ENCODE results near the gene MARK3. TPM values are rescaled to one million over a fixed set of nuclear protein-coding genes. Genes with fewer than 3 reads are reported as not detected.

Gene MARK3
- total and polyA plus RNA-seq, 5 experiments from 2014 or later: 26.8 to 128 (median 36.5) TPM

DNA sequence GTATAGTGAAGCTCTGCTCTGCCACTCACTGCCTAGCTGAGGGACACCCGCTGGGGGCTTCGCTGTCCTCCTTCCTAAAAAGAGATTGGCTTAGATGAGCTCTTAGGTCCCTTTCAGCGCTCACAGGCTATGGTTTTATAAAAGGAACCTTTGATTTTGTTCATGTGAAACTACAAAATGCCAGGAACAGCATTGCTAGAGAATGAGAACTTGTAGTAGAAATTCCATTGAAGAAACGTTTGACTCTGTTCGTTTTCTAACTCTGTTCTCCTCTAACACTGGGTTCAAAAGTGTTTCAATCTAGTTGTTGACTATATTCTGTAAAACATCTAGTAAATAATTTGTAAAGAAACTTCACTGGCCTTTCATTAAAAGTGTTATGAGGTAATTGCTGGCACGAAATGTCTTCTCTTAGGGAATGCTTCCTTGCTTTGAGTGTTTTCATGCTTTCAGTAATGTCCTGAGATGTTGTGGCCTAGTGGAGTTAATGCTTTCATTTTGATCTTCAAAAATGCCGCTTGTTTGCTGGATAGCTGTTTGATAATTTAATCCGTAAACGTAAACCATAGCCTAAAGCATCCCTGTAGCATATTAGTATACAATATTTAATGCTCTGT lies 1.6 kb downstream of the MARK3 start:
- Mint-ChIP-seq H3K9me3 (no peaks in the 10 kb centered on the region), H3K27me3 (peaks cover 0 to 5% (median 1%) of the 10 kb centered on the region in 5 donors), H3K27ac (peak overlapping the region; percentile 89 to 98 (median 94)), H3K4me3 (peak overlapping the region; percentile 92 to 99 (median 96)), H3K4me1 (peaks cover 10 to 65% (median 44%) of the 10 kb centered on the region in 4 donors), H3K36me3 (peaks cover 0 to 6% (median 0%) of the 10 kb centered on the region in 3 donors)
- POLR2A ChIA-PET: interaction anchor here (1.5 kb wide), 1 partner anchor 53 kb away, joined by 5 read pairs; the partner anchor contains the start of gene EIF5
- no peak for ATAC-seq
- DNase-seq: peak in 1 of 10 donors; percentile 12

DNA sequence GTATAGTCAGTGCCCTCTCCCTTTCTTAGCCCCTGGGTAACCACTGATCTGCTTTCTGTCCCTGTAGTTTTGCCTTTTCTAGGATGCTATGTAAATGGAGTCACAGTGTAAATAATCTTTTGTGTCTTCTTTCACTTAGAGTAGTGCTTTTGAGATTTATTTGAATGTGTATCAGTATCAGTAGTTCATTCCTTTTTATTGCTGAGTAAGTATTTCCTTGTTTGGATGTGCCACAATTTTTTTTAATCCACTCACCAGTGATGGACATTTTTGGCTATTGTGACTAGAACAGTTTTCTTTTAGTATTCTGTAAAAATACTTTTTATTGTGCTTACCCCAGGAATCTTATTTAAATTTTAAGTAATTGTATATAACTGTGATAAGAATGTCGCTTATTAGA lies 3.4 kb downstream of the MARK3 start:
- peak overlapping the region in 7 of 10 donors; percentile 24 to 79 (median 53) for H3K27ac Mint-ChIP-seq
- peaks cover 0 to 6% (median 0%) of the 10 kb centered on the region in 3 donors for H3K36me3 Mint-ChIP-seq
- no peaks in the 10 kb centered on the region for H3K27me3 Mint-ChIP-seq
- no peaks in the 10 kb centered on the region for H3K9me3 Mint-ChIP-seq
- POLR2A ChIA-PET: interaction anchor here (1.3 to 2.3 kb wide), 3 partner anchors 12 to 55 kb away, joined by 4 to 8 read pairs (median 6); partner anchors contain the start of gene EIF5
- peaks cover 10 to 73% (median 50%) of the 10 kb centered on the region in 4 donors for H3K4me1 Mint-ChIP-seq
- DNase-seq (no peak), ATAC-seq (no peak)
- H3K4me3 Mint-ChIP-seq: peak overlapping the region in 9 of 10 donors; percentile 64 to 94 (median 76)

DNA sequence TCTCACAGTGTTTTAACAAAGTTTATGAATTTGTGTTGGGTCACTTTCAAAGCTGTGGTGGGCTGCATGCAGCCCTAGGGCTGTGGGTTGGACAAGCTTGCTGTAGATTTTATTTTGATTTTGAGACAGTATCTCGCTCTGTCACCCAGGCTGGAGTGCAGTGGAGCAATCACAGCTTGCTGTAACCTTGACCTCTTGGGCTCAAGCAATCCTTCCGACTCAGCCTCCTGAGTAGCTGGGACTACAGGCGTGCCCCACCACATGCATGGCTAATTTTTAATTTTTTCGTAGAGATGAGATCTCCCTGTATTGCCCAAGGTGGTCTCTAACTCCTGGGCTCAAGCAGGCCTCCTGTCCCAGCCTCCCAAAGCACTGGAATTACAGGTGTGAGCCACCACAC lies 5.4 kb downstream of the MARK3 start:
- ATAC-seq: no peak
- Mint-ChIP-seq H3K27me3 (no peaks in the 10 kb centered on the region), H3K9me3 (no peaks in the 10 kb centered on the region), H3K4me1 (peaks cover 22 to 82% (median 59%) of the 10 kb centered on the region in 4 donors), H3K27ac (peak overlapping the region in 7 of 10 donors; percentile 40 to 78 (median 61)), H3K36me3 (peaks cover 0 to 6% (median 0%) of the 10 kb centered on the region in 3 donors), H3K4me3 (no peak overlapping the region)
- DNase-seq: no peak
- POLR2A ChIA-PET: interaction anchor here (0.7 to 4.3 kb wide), 5 partner anchors 57 to 69 kb away, joined by 3 to 17 read pairs (median 5); partner anchors contain the start of gene EIF5

DNA sequence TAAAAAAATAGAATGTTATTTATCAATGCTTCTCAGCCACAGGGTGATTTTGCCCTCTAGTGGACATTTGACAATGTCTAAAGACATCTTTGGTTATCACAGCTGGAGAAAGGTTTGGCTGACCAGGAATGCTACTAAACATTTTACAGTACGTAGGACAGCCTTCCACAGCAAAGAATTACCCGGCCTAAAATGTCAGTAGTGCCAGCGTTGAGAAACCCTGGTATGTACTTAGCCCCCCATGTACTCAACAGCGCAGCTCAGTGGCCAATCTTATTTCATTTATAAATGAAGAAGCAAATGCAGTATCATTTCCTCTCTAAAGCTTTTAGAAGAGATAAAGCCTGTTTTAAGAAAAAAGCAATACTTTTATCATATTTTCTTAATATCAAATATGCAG lies 5.8 kb downstream of the MARK3 start:
- ATAC-seq: peak; percentile 72 to 85
- POLR2A ChIA-PET: interaction anchor here (0.7 to 4.3 kb wide), 4 partner anchors 58 to 68 kb away, joined by 3 to 17 read pairs (median 4); partner anchors contain the start of gene EIF5
- H3K4me3 Mint-ChIP-seq: peak overlapping the region in 5 of 10 donors; percentile 23 to 41 (median 35)
- DNase-seq: peak; percentile 12 to 73 (median 48)
- peaks cover 27 to 85% (median 64%) of the 10 kb centered on the region in 4 donors for H3K4me1 Mint-ChIP-seq
- no peaks in the 10 kb centered on the region for H3K9me3 Mint-ChIP-seq
- H3K27me3 Mint-ChIP-seq: no peaks in the 10 kb centered on the region
- peak overlapping the region in 9 of 10 donors; percentile 33 to 92 (median 76) for H3K27ac Mint-ChIP-seq
- H3K36me3 Mint-ChIP-seq: peaks cover 0 to 6% (median 0%) of the 10 kb centered on the region in 3 donors

DNA sequence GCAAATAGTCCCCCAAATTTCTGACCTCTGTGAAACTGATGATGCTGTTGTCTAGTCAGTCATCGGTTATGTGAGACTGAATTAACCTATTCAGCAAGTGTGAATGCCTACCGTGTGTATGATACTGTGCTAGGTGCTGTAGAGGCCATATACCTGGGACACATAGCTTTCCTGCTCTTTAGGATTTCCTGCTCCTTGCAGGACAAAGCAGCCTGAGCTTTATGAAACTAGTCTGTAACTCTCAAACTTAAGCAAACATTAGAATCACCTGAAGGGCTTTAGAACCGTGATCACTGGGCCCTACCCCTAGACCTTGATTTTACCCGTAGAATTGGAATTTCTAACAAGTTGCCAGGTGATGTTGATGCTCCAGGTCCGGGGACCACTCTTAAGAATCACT lies 6.9 kb downstream of the MARK3 start:
- H3K4me3 Mint-ChIP-seq: peak overlapping the region in 1 of 10 donors; percentile 26
- ATAC-seq (no peak), DNase-seq (no peak)
- H3K4me1 Mint-ChIP-seq: peaks cover 28 to 84% (median 67%) of the 10 kb centered on the region in 4 donors
- peak overlapping the region in 3 of 10 donors; percentile 8 to 58 (median 53) for H3K27ac Mint-ChIP-seq
- H3K27me3 Mint-ChIP-seq: no peaks in the 10 kb centered on the region
- H3K9me3 Mint-ChIP-seq: no peaks in the 10 kb centered on the region
- peaks cover 0 to 6% (median 0%) of the 10 kb centered on the region in 3 donors for H3K36me3 Mint-ChIP-seq
- POLR2A ChIA-PET: interaction anchor here (4.3 kb wide), 1 partner anchor 59 kb away, joined by 17 read pairs; the partner anchor contains the start of gene EIF5

DNA sequence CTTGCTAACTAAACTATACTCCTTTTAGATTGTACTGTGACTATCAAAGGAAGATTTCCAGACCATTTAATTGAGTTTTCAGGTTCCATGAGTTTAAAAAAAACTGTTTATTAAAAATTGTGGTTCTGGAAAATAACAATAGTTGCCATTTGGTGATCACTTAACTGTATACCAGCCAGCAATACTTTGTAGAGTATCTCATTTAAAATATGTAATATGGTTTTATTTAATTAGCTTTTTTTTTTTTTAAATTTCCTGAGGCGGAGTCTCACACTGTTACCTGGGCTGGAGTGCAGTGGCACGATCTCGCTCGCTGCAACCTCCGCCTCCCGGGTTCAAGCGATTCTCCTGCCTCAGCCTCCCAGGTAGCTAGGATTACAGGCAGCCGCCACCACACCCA lies 7.4 kb downstream of the MARK3 start:
- peaks cover 27 to 85% (median 66%) of the 10 kb centered on the region in 4 donors for H3K4me1 Mint-ChIP-seq
- no peak overlapping the region for H3K27ac Mint-ChIP-seq
- peaks cover 0 to 6% (median 0%) of the 10 kb centered on the region in 3 donors for H3K36me3 Mint-ChIP-seq
- ATAC-seq (no peak), DNase-seq (no peak)
- H3K27me3 Mint-ChIP-seq: no peaks in the 10 kb centered on the region
- POLR2A ChIA-PET: interaction anchor here (4.3 kb wide), 1 partner anchor 59 kb away, joined by 17 read pairs; the partner anchor contains the start of gene EIF5
- H3K9me3 Mint-ChIP-seq: no peaks in the 10 kb centered on the region
- H3K4me3 Mint-ChIP-seq: peak overlapping the region in 1 of 10 donors; percentile 26

DNA sequence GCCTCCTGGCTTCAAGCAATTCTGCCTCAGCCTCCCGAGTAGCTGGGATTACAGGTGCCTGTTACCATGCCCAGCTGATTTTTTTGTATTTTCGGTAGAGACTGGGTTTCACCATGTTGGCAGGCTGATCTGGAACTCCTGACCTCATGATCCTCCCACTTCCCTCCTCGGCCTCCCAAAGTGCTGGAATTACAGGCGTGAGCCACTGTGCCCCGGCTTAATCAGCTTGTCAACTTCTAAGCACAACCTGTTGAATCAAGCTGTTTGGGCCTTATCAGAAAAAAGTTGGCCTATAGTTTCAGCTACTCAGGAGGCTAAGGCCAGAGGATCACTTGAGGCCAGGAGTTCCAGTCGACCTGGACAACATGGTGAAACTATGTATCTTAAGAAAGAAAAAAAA lies 7.9 kb downstream of the MARK3 start:
- no peak for DNase-seq
- Mint-ChIP-seq H3K36me3 (peaks cover 0 to 9% (median 0%) of the 10 kb centered on the region in 3 donors), H3K9me3 (no peaks in the 10 kb centered on the region), H3K4me3 (peak overlapping the region in 1 of 10 donors; percentile 25), H3K4me1 (peaks cover 29 to 85% (median 66%) of the 10 kb centered on the region in 4 donors), H3K27ac (no peak overlapping the region), H3K27me3 (no peaks in the 10 kb centered on the region)
- POLR2A ChIA-PET: interaction anchor here (4.3 kb wide), 1 partner anchor 60 kb away, joined by 17 read pairs; the partner anchor contains the start of gene EIF5
- ATAC-seq: no peak

DNA sequence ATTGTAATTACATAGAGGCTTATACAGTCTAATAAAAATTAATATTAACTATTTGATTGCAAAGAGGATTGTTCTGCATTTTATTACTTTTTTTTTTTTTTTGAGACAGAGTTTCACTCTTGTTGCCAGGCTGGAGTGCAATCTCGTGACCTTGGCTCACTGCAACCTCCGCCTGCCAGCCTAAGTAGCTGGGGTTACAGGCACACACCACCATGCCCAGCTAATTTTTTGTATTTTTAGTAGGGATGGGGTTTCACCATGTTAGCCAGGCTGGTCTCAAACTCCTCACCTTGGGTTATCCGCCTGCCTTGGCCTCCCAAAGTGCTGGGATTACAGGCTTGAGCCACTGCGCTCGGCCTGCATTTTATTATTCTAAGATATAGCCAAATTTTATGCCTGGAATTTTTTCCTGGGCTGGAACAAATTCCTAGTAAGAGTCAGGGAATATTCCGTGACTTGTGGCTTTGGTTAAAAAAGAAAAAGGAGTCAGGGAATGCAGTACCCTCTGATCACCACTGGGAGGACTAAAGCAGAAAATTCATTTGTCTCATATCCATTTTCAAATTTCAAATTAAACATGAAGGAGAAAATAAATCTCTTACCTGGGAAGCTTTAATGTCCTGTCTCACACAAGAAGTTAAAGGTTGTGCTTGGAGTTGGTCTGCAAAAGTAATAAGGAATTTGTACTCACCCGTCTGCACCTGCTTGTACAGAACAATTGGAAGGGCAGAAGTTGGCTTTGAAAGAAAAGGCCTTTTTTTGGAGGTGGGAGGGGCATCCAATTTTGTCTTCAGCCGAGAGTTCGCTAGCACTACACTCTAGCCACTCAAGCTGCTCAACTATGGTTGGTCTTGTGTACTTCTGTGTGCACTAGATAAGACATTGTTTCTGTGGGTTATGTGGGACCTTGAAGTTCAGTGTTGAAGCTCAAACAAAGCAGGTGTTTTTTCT lies 8.7 kb downstream of the MARK3 start:
- DNase-seq: peak in 2 of 10 donors; percentile 22 to 23
- no peaks in the 10 kb centered on the region for H3K27me3 Mint-ChIP-seq
- POLR2A ChIA-PET: interaction anchor here (1.3 to 4.3 kb wide), 2 partner anchors 10 to 61 kb away, joined by 4 to 17 read pairs; partner anchors contain the start of gene EIF5
- H3K9me3 Mint-ChIP-seq: no peaks in the 10 kb centered on the region
- peak; percentile 16 to 29 for ATAC-seq
- H3K4me3 Mint-ChIP-seq: peak overlapping the region in 9 of 10 donors; percentile 48 to 75 (median 64)
- H3K36me3 Mint-ChIP-seq: peaks cover 0 to 5% (median 0%) of the 10 kb centered on the region in 3 donors
- peaks cover 26 to 85% (median 66%) of the 10 kb centered on the region in 4 donors for H3K4me1 Mint-ChIP-seq
- peak overlapping the region in 8 of 10 donors; percentile 42 to 84 (median 78) for H3K27ac Mint-ChIP-seq

DNA sequence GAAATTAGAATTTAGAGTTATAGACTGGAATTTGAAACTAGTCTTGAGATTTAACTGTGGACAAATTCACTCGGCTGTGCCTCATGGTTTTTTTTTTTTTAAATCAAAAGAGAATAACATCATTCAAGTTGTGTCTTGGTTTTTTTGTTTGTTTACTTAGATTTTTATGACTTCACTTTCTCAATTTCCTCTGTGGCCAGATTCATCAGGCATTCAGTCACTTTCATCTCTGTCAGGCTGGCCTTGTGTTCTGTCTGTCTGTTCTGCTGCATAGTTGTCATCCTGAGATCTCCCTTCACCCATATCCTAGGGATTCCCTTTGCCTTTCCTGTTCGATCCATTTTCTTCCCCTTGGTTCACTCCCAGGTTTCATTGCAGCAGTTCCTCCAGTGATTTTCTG lies 10.0 kb downstream of the MARK3 start:
- no peaks in the 10 kb centered on the region for H3K27me3 Mint-ChIP-seq
- peaks cover 30 to 88% (median 70%) of the 10 kb centered on the region in 4 donors for H3K4me1 Mint-ChIP-seq
- POLR2A ChIA-PET: interaction anchor here (0.6 kb wide), 1 partner anchor 192 kb away, joined by 3 read pairs; no protein-coding TSS in a partner anchor
- H3K27ac Mint-ChIP-seq: peak overlapping the region; percentile 3 to 83 (median 69)
- H3K4me3 Mint-ChIP-seq: peak overlapping the region; percentile 21 to 77 (median 64)
- ATAC-seq (peak; percentile 43 to 63), DNase-seq (peak in 3 of 10 donors; percentile 14 to 50 (median 40))
- no peaks in the 10 kb centered on the region for H3K9me3 Mint-ChIP-seq
- H3K36me3 Mint-ChIP-seq: peaks cover 0 to 3% (median 0%) of the 10 kb centered on the region in 3 donors

DNA sequence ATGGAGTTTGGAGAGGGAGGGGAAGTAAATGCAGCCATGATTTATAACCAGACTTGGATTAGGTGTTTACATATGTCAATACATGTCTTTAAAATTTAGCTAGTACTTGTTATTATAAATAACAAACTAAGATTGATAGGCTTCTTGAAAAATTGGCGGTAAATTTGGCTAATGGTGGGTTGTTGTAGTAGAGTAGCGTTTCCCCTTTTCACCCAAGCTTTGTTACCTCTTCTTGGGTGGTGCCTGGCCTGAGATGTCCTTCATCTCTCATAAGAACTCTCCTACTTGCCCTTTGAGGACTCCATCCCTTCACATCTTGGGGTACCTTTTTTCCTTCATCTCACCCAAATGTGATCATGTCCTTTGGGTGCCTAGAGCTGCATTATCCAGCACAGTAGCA lies 11.2 kb downstream of the MARK3 start:
- H3K27ac Mint-ChIP-seq: peak overlapping the region in 7 of 10 donors; percentile 26 to 83 (median 62)
- POLR2A ChIA-PET: interaction anchor here (0.6 kb wide), 1 partner anchor 107 kb away, joined by 3 read pairs; no protein-coding TSS in a partner anchor

DNA sequence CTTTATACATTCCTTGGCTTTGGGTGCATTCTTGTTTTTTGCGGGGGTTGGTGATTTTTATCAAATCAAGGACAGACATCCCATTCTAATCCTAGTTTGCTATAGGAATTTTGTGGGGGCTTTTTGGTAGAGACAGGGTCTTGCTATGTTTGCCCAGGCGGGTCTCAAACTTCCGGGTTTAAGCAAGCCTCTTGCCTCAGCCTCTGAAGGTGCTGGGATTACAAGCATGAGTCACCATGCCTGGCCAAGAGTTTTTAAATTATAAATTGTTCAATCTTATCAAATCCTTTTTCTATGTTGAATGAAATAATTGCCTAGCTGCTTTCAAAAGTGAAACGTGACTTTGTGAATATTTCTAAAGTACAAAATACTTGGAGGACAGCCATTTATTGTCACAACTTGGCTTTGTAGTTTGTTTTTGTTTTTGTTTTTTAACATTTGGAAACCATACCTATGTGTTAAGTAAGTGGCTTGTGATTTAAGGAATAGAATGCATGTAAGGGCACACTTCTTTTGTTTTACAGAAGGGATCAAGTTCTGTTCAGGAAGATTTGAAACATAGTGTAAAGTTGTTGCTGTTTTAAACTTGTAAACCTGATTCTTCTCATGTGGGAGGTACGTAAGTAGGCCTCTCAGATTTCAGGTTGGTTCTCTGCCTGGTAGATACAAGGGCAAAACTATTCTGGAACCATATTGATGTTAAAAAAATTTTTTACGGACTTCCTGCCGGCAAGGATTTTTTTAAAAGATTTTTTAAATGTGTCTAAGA lies 13.4 kb downstream of the MARK3 start:
- POLR2A ChIA-PET: no interaction called here

More for the DNA sequence above, 11.2 kb downstream of the MARK3 start:
- peaks cover 34 to 90% (median 77%) of the 10 kb centered on the region in 4 donors for H3K4me1 Mint-ChIP-seq
- no peak for DNase-seq
- H3K4me3 Mint-ChIP-seq: peak overlapping the region in 6 of 10 donors; percentile 6 to 77 (median 64)
- no peaks in the 10 kb centered on the region for H3K27me3 Mint-ChIP-seq
- peaks cover 0 to 3% (median 0%) of the 10 kb centered on the region in 3 donors for H3K36me3 Mint-ChIP-seq
- H3K9me3 Mint-ChIP-seq: no peaks in the 10 kb centered on the region
- no peak for ATAC-seq

More for the DNA sequence above, 13.4 kb downstream of the MARK3 start:
- Mint-ChIP-seq H3K4me3 (peak overlapping the region in 5 of 10 donors; percentile 1 to 55 (median 20)), H3K9me3 (no peaks in the 10 kb centered on the region), H3K27ac (peak overlapping the region in 6 of 10 donors; percentile 20 to 55 (median 40)), H3K27me3 (no peaks in the 10 kb centered on the region), H3K4me1 (peaks cover 42 to 92% (median 86%) of the 10 kb centered on the region in 4 donors), H3K36me3 (peaks cover 0 to 3% (median 0%) of the 10 kb centered on the region in 3 donors)
- ATAC-seq: no peak
- no peak for DNase-seq
